Measurements from ENCODE around the gene CACNG6.
"Not testable (repeated sequence)": the region's sequence is repeated elsewhere in the genome, so short reads cannot be mapped to it uniquely, and the experiment has no call there.

The CACNG6 gene

GRCh38 chr19:54002495-54003315 is 11.3 kb downstream of the CACNG6 start:
- DNase-seq = no peak

GRCh38 chr19:54009440-54009839 is 18.0 kb downstream of the CACNG6 start:
- DNase-seq = no peak

GRCh38 chr19:54010474-54010873 is 19.0 kb downstream of the CACNG6 start:
- DNase-seq = no peak

DNA sequence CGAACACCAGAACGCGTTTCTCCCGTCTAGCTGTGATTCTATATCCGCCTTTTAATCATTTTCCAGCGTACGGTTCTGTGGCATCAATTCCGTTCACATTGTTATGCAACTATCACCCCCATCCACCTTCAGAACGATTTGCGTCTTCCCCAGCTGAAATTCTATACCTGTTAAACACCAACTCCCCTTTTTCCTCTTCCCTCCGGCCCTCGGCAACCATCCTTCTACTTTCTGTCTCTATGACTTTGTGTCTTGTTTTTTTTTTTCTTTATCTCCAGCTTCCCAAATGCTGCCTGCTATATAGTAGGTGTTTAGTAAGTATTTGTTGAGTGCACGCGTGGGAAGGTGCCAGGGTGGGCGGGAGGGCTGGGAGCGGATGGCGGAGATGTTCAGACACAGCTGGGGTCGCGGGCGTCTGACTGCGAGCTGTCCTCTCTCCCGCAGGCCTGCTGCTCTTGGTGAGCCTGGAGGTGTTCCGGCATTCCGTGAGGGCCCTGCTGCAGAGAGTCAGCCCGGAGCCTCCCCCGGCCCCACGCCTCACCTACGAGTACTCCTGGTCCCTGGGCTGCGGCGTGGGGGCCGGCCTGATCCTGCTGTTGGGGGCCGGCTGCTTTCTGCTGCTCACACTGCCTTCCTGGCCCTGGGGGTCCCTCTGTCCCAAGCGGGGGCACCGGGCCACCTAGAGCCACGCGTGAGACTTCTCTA is 20.2 kb downstream of the CACNG6 start:
- no peak for DNase-seq

- no peak for DNase-seq
These were observed 22.4 kb downstream of the CACNG6 start for GRCh38 chr19:54013866-54014265.

DNA sequence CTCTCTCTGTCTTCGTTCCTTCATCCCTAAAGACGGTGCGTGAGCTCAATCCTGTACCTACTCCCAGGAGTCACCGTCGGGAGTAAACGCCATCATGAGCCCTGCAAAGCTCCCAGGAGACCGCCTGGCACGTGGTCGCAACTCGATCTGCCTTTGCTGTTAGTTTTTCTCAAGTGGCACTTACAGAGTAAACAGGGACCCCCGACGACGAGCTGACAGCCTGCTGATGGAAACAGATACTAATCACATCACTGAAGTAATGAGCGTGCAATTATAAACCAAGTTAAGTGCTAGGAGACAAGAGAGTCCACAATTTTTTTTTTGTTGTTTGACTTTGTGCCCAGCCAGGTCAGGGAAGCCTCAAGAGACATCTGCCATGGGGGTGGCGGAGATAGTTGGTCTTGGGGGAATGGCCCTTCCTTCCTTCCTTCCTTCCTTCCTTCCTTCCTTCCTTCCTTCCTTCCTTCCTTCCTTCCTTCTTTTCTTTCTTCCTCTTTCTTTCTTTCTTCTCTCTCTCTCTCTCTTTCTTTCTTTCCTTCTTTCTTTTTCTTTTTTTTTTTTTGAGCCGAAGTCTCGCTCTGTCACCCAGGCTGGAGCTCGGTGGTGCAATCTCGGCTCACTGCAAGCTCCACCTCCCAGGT is 23.6 kb downstream of the CACNG6 start:
- no peak for DNase-seq

DNA sequence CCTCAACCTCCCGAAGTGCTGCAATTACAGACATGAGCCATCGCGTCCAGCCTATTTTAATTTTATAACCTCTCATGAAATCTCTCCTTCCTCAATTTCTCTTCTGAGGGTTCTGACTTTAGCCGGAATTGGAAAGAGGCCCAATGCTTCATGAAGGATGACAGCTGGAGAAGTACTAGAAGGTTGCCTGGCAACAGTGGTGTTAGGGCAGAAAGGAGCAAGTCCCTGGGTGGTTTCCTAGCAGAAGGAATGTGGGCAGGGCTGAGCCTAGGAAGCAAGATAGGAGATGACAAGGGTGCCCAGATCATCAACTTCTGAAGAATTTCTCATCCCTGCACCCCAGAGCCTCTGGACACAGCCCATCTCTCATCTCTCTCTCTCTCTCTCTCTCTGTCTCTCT is 25.8 kb downstream of the CACNG6 start:
- DNase-seq = peak in 1 of 2 donors; percentile 29

DNA sequence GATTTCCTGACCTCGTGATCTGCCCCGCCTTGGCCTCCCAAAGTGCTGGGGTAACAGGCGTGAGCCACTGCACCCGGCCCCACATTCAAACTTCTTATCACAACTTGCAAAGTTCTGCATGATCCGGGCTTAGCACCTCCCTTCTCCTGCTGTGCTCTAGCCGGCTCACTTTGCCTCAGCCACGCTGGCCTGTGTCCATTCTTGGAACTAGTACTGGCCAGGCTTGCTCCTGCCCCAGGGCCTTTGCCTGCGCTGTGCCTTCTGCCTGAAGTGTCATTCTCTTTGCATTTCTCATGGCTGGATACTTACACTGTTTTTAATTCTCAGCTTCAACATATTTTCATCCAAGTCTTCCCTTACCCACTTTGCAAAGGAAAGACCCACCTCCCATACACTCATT is 29.9 kb downstream of the CACNG6 start:
- DNase-seq = no peak

DNA sequence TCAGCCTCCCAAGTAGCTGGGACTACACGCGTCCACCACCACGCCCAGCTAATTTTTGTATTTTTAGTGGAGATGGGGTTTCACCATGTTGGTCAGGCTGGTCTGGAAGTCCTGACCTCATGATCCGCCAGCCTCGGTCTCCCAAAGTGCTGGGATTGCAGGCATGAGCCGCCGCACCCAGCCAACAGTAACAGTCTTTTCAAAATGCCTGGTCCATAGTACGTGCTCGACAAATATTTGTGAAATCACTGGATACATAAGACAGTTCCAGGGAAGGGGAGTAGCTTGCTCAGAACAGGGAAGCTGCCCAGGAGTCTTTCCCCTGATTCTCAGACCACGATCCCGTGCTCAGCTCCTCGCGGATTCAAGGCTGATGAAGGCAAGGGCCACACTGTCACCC is 30.5 kb downstream of the CACNG6 start:
- DNase-seq = no peak

DNA sequence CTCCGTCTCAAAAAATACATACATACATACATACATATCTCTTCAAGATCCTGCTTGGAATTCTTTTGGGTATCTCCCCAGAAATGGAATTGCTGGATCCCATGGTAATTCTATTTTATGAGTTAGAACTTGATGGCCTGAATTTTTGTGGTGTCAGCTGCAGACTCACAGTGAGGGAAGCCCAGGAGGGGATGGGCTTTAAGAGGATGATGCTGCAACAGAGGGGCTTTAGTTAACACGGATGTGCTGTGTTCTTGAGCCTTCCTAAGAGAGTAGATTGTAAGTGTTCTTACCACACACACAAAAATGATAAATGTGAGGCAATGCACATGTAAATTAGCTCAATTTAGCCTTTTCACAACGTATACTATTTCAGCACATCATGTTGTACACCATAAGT is 31.8 kb downstream of the CACNG6 start:
- peak in 1 of 2 donors; percentile 12 for DNase-seq

- DNase-seq = no peak
These were observed 33.2 kb downstream of the CACNG6 start for GRCh38 chr19:54024660-54025059.

- no peak for DNase-seq
These were observed 35.2 kb downstream of the CACNG6 start for GRCh38 chr19:54026656-54027055.

DNA sequence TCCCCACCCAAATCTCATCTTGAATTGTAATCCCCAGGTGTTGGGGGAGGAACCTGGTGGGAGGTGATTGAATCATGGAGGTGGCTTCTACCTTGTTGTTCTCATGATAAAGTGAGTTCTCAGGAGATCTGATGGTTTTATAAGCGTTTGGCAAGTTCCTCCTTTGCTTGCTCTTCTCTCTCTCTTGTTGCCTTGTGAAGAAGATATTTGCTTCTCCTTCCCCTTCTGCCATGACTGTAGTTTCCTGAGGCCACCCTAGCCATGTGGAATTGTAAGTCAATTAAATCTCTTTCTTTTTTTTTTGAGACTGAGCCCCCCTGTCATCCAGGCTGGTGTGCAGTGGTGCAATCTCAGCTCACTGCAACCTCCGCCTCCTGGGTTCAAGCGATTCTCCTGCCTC is 37.9 kb downstream of the CACNG6 start:
- DNase-seq = no peak

GRCh38 chr19:54029930-54030490 is 38.6 kb downstream of the CACNG6 start:
- DNase-seq = peak; percentile 38 to 81

DNA sequence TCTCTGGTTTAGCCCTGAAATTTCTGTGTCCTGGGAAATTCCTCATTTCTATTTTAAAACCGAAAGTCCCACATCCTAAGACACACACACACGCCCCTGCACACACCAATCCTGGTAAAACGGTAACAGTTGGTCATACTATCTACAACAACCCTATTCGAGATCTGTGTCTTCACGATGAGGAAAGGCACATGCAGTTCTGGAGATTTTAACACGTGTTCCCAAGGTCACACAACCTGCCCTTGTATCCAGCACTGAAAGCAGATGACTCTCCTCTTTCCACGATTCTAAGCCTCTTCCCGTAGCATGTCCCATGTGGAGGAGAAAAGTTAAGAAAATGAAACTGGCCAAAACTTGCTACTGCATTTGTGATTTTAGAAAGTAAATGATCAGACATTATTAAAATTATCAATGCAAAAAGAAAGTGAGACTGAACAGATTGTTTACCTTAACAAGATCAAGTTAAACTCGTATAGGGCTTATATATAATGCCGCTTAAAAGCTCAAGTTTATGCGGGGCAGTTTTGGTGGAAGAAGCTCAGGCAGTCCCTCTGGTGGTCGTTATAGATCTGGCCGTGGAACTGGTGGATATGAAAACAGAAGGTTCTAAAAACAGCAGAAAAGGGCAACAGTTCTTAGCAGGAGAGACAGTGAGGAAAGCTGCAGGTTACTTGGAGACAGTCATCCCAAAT is 39.6 kb downstream of the CACNG6 start:
- no peak for DNase-seq

DNA sequence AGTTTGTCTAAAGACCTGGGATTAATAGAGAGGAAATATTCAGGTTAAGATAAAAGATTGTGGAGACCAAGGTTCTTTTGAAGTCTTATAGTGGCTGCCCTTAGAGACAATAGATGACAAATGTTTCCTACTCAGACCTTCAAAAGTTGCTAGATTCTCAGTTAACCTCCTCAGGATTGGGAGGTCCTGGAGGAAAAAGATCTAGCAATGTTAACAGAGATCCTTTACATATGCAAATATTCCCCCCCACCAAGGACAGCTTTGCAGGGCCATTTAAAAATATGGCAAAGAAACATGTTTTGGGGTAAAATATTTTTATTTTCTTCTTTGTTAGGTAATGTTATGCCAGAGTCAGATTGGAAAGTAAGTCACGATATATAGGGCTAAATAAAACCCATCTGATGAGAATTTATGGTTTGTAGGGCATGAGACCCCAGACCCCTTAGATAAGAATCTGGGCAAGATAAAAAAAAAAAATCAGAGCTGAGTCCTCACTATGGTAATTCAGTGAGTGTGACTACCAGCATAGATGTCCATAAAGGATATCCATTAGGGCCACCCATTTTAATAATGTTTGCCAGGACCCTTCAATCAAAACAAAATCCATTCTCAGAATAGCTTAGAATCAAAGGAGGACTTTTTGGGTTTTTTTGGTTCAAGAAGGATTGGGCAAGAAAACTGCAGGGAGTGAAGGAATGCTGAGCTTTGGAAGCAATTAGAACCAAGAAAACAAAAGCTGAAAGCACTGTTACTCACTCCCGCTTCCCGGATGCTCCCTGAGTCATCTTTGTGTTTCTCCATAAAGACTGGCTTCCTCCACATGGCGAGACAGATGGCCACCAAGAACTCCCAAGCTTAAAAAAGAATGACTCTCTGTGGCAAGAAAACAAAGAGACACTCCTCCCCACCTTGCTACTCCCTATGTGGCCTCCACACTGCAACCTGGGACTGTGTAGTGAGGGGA is 44.1 kb downstream of the CACNG6 start:
- DNase-seq = peak in 1 of 2 donors; percentile 31

- DNase-seq = not testable (repeated sequence)
These were observed 45.1 kb downstream of the CACNG6 start for GRCh38 chr19:54036542-54036941.

- DNase-seq = no peak
These were observed 48.6 kb downstream of the CACNG6 start for GRCh38 chr19:54040003-54040402.

DNA sequence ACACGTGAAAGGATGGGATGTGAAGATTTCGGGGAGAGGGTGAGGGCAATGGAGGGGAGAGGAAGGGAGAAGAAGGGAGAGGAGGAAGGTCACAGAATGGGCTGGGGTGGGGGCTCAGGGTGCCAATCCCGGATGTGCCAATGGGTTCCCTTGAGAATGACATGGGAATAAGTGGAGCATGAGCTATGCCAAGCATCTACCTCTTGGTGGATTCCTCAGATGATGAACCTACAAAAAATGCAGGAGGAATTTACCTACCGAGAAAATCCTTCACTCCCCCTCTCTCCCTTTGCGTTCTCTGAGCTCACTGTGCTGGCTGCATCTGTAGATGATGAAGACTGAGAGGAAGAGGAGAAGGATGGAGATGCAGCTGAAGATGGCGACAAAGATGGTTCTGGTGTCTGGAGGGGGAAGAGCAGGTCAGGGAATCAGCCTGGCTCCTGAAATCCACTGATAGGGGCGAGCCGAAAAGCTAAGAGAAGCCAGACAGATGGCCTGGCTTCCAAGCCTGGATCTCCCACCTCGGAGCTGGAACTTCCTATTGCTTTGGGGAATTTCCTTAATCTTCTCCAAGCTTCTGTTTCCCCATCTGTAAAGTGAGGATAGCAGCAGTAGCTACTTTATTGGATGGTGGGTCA is 50.7 kb downstream of the CACNG6 start:
- DNase-seq = no peak

GRCh38 chr19:54042989-54043388 is 51.6 kb downstream of the CACNG6 start:
- no peak for DNase-seq

DNA sequence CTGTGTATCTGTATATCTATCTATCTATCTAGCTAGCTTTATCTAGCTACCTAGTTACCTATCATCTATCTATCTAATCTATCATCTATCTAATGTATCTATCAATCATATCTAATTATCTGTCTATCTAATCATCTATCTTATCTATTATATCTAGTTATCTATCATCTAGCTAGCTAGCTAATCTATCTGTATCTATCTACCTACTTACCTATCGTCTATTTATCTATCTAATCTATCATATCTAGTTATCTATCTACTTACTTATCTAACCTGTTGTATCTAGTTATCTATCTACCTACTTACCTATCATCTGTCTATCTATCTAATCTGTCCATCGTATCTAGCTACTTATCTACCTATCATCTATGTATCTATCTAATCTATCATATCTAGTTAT is 54.3 kb downstream of the CACNG6 start:
- DNase-seq = no peak
